K562 (cell line): Measurements from ENCODE around the gene MLX. TPM values are rescaled to one million over a fixed set of nuclear protein-coding genes. Genes with fewer than 3 reads are reported as not detected.
A peak's percentile ranks its signal among the peaks of the same experiment; 100 is the strongest.

Source experiments
- BACH1 ChIP-seq: fragments of 200-800 bp; sonication (Bioruptor generic); IDR thresholded peaks from 2 replicates; pipeline ENCODE4 v1.6.1; 2016; ENCODE audit warnings: missing genetic modification characterization, missing compliant biosample characterization
- BCLAF1 ChIP-seq, 2 experiments: fragments of 450-650 bp in 1 of 2; IDR thresholded peaks; 2 replicates each; pipeline ENCODE4 v1.6.1; 2011 to 2017; ENCODE audit warnings: low read depth in 2 of 2, antibody characterized with exemption in 1 of 2, borderline replicate concordance in 1 of 2, low read length in 1 of 2, mild to moderate bottlenecking in 1 of 2, mixed read lengths in 1 of 2; ENCODE audit not compliant: control insufficient read depth in 1 of 2
- CEBPB ChIP-seq: fragments of 450-650 bp; IDR thresholded peaks from 2 replicates; pipeline ENCODE4 v1.6.1; 2016; ENCODE audit warnings: missing genetic modification characterization, missing compliant biosample characterization
- DMBX1 ChIP-seq: fragments of 250-450 bp; sonication (Bioruptor Pico); IDR thresholded peaks from 2 replicates; pipeline ENCODE4 v1.8.0; 2022; ENCODE audit warnings: inconsistent platforms, mild to moderate bottlenecking, moderate library complexity, borderline replicate concordance
- E2F1 ChIP-seq: sonication (generic); formaldehyde crosslinking; IDR thresholded peaks from 2 replicates; pipeline ENCODE4 v1.8.1; 2023; ENCODE audit warnings: mild to moderate bottlenecking, missing genetic modification reagents, moderate library complexity
- EGR1 ChIP-seq: fragments of 450-650 bp; conservative IDR thresholded peaks from 2 replicates; pipeline ENCODE4 v1.6.1; 2017; ENCODE audit warnings: mild to moderate bottlenecking
- FOS ChIP-seq: IDR thresholded peaks from 3 replicates; pipeline ENCODE4 v1.6.1; 2011; ENCODE audit not compliant: insufficient read length; ENCODE audit errors: extremely low read depth
- HDAC2 ChIP-seq: fragments of 450-650 bp; IDR thresholded peaks from 2 replicates; pipeline ENCODE4 v1.6.1; 2016; ENCODE audit warnings: mild to moderate bottlenecking
- HMG20B ChIP-seq: fragments of 250-450 bp; sonication (Bioruptor Pico); IDR thresholded peaks from 2 replicates; pipeline ENCODE4 v1.5.0; 2021; ENCODE audit warnings: mild to moderate bottlenecking
- MEF2D ChIP-seq: conservative IDR thresholded peaks from 2 replicates; pipeline ENCODE4 v1.6.1; 2016; ENCODE audit warnings: low read depth, missing genetic modification characterization, missing compliant biosample characterization
- MYNN ChIP-seq, 2 experiments: sonication (generic); formaldehyde crosslinking in 1 of 2; IDR thresholded peaks; 2 replicates each; pipeline versions ENCODE4 v1.5.0 to v1.6.1; 2016 to 2020; ENCODE audit warnings: antibody characterized with exemption in 1 of 2, missing genetic modification reagents in 1 of 2
- PCBP2 ChIP-seq: fragments of 200-400 bp; formaldehyde crosslinking; IDR thresholded peaks from 2 replicates; pipeline ENCODE4 v1.6.1; 2018; ENCODE audit warnings: low read length, low read depth, mild to moderate bottlenecking, moderate library complexity; ENCODE audit not compliant: poor library complexity, severe bottlenecking
- POLR2AphosphoS5 ChIP-seq: IDR thresholded peaks from 2 replicates; pipeline ENCODE4 v1.6.1; 2011; ENCODE audit warnings: mild to moderate bottlenecking, low read depth, low read length, moderate library complexity; ENCODE audit not compliant: control insufficient read depth, insufficient read depth
- RB1 ChIP-seq: fragments of 450-650 bp; IDR thresholded peaks from 2 replicates; pipeline ENCODE4 v1.6.1; 2017; ENCODE audit warnings: low read depth, mild to moderate bottlenecking
- RBM15 ChIP-seq: fragments of 200-400 bp; formaldehyde crosslinking; IDR thresholded peaks from 2 replicates; pipeline ENCODE4 v1.6.1; 2018; ENCODE audit warnings: mild to moderate bottlenecking, low read length, moderate library complexity; ENCODE audit not compliant: insufficient read depth
- SNAPC5 ChIP-seq: fragments of 250-450 bp; sonication (Bioruptor Pico); IDR thresholded peaks from 2 replicates; pipeline ENCODE4 v1.8.0; 2021; ENCODE audit warnings: moderate library complexity, mild to moderate bottlenecking, inconsistent platforms
- STAG1 ChIP-seq: sonication (generic); formaldehyde crosslinking; IDR thresholded peaks from 2 replicates; pipeline ENCODE4 v1.5.0; 2020; ENCODE audit warnings: missing genetic modification reagents, borderline replicate concordance
- TCFL5 ChIP-seq: fragments of 250-450 bp; sonication (Bioruptor Pico); conservative IDR thresholded peaks from 2 replicates; pipeline ENCODE4 v1.6.1; 2021; ENCODE audit warnings: mild to moderate bottlenecking, moderate library complexity, matching md5 sums
- TEAD2 ChIP-seq: fragments of 450-650 bp; IDR thresholded peaks from 2 replicates; pipeline ENCODE4 v1.6.1; 2016; ENCODE audit warnings: missing genetic modification characterization, control low read depth, missing compliant biosample characterization
- YY1 ChIP-seq, 3 experiments: IDR thresholded peaks; 2 replicates each; pipeline ENCODE4 v1.6.1; 2011; ENCODE audit warnings: low read length in 2 of 3, mild to moderate bottlenecking in 2 of 3, moderate library complexity in 2 of 3, borderline replicate concordance in 1 of 3, control low read depth in 1 of 3, low read depth in 1 of 3; ENCODE audit not compliant: insufficient read depth in 3 of 3, insufficient replicate concordance in 2 of 3, control insufficient read depth in 1 of 3, insufficient read length in 1 of 3; ENCODE audit errors: extremely low read depth in 1 of 3
- ZFP91 ChIP-seq: sonication (generic); formaldehyde crosslinking; IDR thresholded peaks from 2 replicates; pipeline ENCODE4 v1.8.0; 2022; ENCODE audit warnings: mild to moderate bottlenecking, missing genetic modification reagents
- ZNF140 ChIP-seq: fragments of 250-450 bp; sonication (Bioruptor Pico); IDR thresholded peaks from 2 replicates; pipeline ENCODE4 v1.8.0; 2021; ENCODE audit warnings: moderate library complexity, mild to moderate bottlenecking, inconsistent platforms
- polyA plus RNA-seq, 8 experiments: library from polyadenylated mRNA; depleted of rRNA in 4 of 8; stranded (reverse) in 5 of 8; unstranded in 3 of 8; fragments of >200 nt; fragmentation: Nextera tagmentation in 2 of 8; fragmentation: Illumina TruSeq in 1 of 8; extraction: Ambion mirVana in 2 of 8; extraction: Trizol in 1 of 8; gene quantifications; 2 replicates each; pipeline versions ENCODE4 v1.2.1 to v1.2.3, GENCODE V29; 2011 to 2014; ENCODE audit warnings: inconsistent platforms in 1 of 8, missing spikeins in 1 of 8
- total RNA-seq, 7 experiments: library from RNA; depleted of rRNA in 6 of 7; stranded (reverse); fragments of >200 nt in 6 of 7; fragmentation: Illumina TruSeq in 2 of 7; extraction: Trizol in 2 of 7; gene quantifications; 2 replicates each; pipeline versions ENCODE4 v1.2.1 to v1.2.3, GENCODE V29; 2011 to 2021; ENCODE audit warnings: low replicate concordance in 1 of 7

The MLX gene
- total and polyA plus RNA-seq, 9 of the 15 experiments (the other 6 are each of a cell fraction or from before 2014, with no cell fraction given): 42.9 to 100 (median 58.9) TPM

- TF ChIP-seq BCLAF1 (IDR thresholded peaks at IDR 0.05; ENCODE audit: borderline replicate concordance in 1 of 2, control insufficient read depth in 1 of 2, low read depth in 2 of 2, low read length in 1 of 2) (no peak), RB1 (no peak), CEBPB (tag) (0 out of 2 replicates have a peak, but pooled peaks have one; percentile 11), PCBP2 (no peak), FOS (no peak), DMBX1 (CRISPR knock-in tag) (no peak), ZNF140 (CRISPR knock-in tag) (no peak), E2F1 (CRISPR knock-in tag) (peak; percentile 76), MYNN (IDR thresholded peaks at IDR 0.05) (no peak), MYNN (CRISPR knock-in tag; IDR thresholded peaks at IDR 0.05) (no peak), YY1 (IDR thresholded peaks at IDR 0.05; ENCODE audit: borderline replicate concordance in 1 of 3, control insufficient read depth in 1 of 3, extremely low read depth in 1 of 3, insufficient read depth in 3 of 3, insufficient read length in 1 of 3, insufficient replicate concordance in 2 of 3, low read depth in 1 of 3, low read length in 2 of 3) (peak in 2 of 3 experiments; percentile 25 to 47), STAG1 (no peak), TCFL5 (CRISPR knock-in tag) (no peak), MEF2D (tag) (no peak), EGR1 (0 out of 2 replicates have a peak, but pooled peaks have one; percentile 2), RBM15 (no peak), SNAPC5 (CRISPR knock-in tag) (no peak), TEAD2 (tag) (no peak), BACH1 (tag) (no peak), ZFP91 (CRISPR knock-in tag) (no peak), POLR2AphosphoS5 (peak; percentile 83), HMG20B (CRISPR knock-in tag) (no peak), HDAC2 (peak; percentile 95; the same call in 1 of the 2 replicates)
Measured at GRCh38 chr17:42561897-42562387, 5.0 kb upstream of the MLX start, which contains the start of gene COASY (continued).
